GM12872 (cell line): Measurements from ENCODE around the gene KRTAP5-1.
A peak's percentile ranks its signal among the peaks of the same experiment; 100 is the strongest.

ENCODE experiments used
- CTCF ChIP-seq: IDR thresholded peaks from 3 replicates; pipeline ENCODE4 v1.5.1; 2011; ENCODE audit warnings: low read depth, mild to moderate bottlenecking, low read length, moderate library complexity; ENCODE audit not compliant: insufficient read depth

Gene KRTAP5-1

GRCh38 chr11:1546536-1547466, 38.3 kb downstream of the KRTAP5-1 start:
- peak; percentile 49; the same call in 1 of the 3 replicates for TF ChIP-seq CTCF

- no peak for TF ChIP-seq CTCF
These were observed 39.0 kb downstream of the KRTAP5-1 start for GRCh38 chr11:1546077-1546535.

GRCh38 chr11:1545432-1545831, 39.7 kb downstream of the KRTAP5-1 start:
- no peak for TF ChIP-seq CTCF

GRCh38 chr11:1544536-1544935, 40.5 kb downstream of the KRTAP5-1 start:
- no peak for TF ChIP-seq CTCF

- no peak for TF ChIP-seq CTCF
These were observed 41.3 kb downstream of the KRTAP5-1 start for GRCh38 chr11:1543606-1544263.

- TF ChIP-seq CTCF, result no peak
These were observed 42.8 kb downstream of the KRTAP5-1 start for GRCh38 chr11:1542267-1542666.

GRCh38 chr11:1541474-1542204, 43.4 kb downstream of the KRTAP5-1 start:
- no peak for TF ChIP-seq CTCF
